Stimulated activated CD8-positive, alpha-beta memory T cell treated with anti-CD3 and anti-CD28 coated beads, Interleukin-12 subunit alpha, Interleukin-12 subunit beta, amount 100 ng/mL, for 24 hours (primary cell): Measurements from ENCODE around the gene RPS6KB1.
"Not testable (repeated sequence)": the region's sequence is repeated elsewhere in the genome, so short reads cannot be mapped to it uniquely, and the experiment has no call there.

Source experiments
- DNase-seq: peaks from one replicate; pipeline ENCODE4 v3.0.0-alpha.2; 2020; ENCODE audit errors: extremely low read depth

RPS6KB1 gene

DNA sequence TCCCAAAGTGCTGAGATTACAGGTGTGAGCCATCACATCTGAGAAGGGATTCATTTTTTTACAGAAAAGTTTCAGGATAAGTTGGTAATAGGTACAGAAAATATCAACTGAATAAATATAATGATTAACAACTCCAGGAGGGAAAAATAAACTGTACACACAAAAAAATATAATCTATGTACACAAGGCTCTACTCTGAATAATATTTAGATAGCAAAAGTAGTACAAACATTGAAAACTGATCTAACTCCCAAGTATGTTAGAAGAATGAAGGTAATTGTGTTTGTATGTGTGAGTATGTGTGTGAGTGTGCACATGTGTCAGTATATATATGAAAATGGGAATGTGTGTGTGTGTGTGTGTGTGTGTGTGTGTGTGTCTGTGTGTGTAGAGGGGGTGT lies 20.6 kb upstream of the RPS6KB1 start:
- no peak for DNase-seq

DNA sequence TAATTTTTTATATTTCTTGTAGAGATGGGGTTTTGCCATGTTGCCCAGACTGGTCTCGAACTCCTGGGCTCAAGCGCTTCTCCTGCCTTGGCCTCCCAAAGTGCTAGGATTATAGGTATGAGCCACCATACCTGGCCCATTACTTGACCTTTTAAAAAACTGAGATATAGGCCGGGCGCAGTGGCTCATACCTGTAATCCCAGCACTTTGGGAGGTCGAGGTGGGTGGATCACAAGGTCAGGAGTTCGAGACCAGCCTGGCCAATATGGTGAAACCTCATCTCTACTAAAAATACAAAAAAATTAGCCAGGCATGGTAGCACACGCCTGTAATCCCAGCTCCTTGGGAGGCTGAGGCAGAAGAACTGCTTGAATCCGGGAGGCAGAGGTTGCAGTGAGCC lies 19.5 kb upstream of the RPS6KB1 start:
- DNase-seq = not testable (repeated sequence)

DNA sequence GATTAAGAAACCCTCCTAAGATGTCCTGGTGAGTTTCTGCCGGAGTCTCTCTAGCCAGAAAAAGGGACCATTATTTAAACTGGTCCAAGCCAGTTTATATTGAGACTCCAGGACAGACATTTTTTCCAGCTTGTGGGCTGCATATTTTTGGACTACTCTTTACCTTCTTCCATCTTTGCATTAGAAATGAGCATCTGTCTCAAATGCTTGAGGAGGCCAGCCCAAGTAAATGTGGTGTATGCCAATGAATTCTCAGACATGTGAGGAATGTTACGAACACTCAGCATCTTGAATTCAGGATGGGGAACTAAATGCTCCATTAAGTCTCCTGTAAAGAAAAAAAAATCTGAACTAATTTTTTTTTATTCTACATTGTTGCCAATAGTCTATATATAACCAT lies 18.5 kb upstream of the RPS6KB1 start:
- no peak for DNase-seq

DNA sequence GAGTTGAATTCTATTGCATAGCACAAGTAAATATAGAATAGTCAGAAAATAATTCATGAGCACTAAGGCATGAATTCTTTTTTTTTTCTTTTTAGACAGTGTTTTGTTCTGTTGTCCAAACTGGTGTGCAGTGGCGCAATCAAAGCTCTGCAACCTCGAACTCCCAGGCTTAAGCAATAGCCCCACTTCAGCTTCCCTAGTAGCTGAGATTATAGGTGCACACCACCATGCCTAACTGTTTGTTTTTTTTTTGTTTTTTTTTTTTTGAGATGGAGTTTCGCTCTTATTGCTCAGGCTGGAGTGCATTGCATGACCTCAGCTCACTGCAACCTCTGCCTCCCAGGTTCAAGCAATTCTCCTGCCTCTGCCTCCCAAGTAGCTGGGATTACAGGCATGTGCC lies 16.8 kb upstream of the RPS6KB1 start:
- no peak for DNase-seq

DNA sequence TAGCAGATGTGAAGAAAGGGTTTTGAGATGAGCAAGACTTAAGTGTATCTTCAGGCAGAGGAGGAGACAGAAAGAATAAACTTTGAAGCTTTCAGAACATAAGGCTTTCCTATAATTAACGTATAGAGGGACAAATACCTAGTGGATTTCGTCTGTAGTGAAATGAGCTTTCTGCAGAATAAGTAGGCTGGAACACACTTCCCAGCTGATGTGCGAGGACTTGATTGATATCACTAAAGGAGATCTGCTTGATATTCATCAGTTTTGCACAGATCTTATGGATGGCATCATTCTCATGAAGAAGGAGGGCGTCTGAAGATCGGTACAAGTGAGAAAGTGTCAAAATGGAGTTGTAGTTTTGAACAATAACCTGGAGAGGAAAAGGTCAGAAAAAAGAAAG lies 15.0 kb upstream of the RPS6KB1 start:
- no peak for DNase-seq

DNA sequence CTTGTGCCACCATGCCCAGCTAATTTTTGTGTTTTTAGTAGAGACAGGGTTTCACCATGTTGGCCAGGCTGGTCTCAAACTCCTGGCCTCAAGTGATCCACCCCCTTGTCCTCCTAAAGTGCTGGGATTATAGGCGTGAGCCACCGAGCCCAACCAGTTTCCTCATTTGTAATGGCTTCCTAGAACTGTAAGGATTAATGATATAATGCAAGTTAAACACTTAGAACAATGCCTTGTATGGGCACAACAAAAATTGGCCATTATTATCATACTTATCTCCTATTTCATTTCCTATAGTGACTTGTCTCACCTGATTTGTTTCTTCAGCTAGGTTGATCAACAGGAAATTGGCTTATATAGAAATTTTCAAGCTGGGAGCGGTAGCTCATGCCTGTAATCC lies 14.3 kb upstream of the RPS6KB1 start:
- DNase-seq = no peak

DNA sequence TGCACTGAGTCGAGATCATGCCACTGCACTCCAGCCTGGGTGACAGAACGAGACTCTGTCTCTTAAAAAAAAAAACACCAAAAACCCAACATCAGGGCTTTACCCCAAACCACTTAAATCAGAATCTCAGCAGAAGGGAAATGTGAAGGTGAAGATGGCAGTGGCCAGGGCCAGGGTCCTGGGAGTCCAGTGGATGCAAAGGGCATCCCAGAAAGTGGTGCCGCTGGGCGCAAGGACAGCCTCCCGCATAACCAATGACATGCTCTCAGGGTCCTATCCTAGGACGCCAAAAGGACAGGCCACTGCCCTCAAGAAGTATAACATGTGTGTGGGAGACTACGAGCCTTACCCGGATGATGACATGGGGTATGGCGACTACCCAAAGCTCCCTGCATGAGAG lies 8.1 kb upstream of the RPS6KB1 start:
- no peak for DNase-seq

DNA sequence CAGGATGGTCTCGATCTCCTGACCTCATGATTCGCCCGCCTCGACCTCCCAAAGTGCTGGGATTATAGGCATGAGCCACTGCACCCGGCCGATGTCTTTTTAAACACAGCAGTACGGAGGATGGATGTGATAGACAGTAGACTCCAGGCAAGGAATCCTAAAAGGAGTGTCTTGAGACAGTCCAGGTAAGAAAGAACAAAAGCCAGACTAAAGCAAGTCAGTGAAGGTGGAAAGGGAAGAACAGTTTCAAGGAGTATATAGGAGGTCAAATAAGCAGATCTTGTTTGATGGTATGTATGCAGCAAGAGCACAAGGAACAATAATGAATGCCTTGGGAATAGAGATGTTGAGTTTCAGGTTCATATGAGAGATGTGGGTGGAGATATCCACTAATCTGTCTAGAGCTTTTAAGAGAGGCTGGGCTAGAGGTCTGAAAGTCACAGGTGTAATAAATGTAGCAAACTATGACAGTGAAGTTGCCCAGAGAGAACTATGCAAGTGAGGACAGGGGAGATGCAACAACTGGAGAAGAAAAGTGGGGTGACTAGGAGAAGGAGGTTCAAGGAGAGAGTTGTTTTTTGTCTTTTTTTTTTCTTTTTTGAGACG lies 4.7 kb upstream of the RPS6KB1 start:
- no peak for DNase-seq

DNA sequence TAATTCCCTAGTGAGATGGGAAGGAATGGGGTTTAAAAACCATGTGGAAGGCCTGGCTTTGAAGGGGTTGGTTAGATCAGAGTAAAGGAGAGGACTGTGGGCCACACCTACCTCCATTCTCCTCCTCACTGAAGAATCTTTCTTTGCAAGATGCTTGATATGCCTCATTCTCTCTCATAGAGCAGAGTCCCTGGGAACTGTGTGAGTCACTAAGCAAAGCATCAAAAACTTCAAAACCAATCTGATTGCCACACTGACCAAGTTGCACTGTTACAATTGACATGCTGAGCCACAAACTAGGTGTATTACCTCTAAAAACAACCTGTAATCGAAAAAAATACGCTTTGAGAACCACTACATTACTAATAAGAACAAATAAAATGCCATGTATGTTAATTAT lies 2.2 kb upstream of the RPS6KB1 start:
- no peak for DNase-seq

DNA sequence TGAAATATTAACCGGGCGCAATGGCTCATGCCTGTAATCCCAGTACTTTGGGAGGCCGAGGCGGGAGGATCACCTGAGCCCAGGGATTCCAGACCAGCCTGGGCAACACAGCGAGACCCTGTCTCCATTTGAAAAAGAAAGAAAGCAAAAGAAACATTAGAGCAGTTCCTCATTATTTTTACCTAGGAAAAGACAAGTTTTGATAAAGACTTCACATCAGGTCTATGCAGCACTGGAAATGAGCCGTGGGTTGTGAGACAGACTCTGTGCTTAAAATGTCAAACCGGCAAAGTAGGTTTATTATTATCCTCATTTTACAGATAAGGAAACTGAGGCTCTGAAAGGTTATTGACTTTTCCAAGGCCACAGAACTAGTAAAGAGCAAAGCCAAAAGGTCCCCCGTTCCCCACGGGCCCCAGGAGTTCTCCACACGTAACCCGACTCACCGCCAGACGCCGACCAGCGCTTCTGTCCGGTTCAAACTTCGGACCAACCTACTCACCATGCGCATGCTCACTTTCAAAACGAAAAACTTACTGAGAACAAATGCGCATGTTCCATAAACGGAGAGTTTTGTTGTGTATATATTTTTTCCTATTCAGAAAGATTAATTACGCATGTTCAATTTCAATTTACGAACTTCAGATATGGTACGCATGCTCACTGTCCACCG lies 534 bp upstream of the RPS6KB1 start:
- no peak for DNase-seq

DNA sequence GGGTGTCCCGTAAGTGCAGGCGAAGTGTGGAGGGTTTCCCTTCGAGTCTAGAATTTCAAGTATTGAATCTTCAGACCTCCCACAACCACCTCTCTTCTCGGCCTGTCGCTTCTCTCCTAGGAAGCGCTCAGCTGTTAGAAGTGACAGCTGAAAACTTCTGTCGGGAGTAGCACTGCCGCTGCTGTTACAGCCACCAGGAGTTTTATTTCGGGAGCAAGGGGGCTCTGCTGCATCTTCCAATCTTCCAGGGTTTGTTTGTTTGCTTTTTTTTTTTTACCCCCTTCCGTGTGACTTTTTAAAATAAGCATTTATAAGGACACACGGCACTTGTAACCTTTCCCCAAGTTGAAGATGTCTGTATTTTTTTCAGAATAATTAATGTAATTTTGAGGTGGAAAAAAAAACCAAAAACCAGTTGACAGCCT lies 767 bp downstream of the RPS6KB1 start:
- DNase-seq = no peak

DNA sequence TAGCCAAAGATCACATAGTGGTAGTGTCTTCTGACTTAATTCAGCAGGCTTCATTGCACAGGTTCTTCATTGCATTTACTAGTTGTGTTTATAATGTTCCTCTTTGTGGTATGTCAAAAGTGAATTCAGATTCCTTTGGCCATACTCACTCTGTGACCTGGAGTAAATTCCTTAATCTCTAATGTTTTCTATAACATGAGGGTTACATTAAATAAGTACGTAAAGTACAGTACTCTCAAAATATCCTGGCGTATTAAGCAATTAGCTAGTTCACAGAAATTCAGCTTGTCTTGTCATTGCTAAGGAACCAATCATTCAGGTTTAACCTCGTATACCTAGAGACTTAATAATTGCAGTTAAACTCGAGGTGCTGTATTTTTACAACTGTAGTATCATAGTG lies 4.2 kb downstream of the RPS6KB1 start:
- no peak for DNase-seq

DNA sequence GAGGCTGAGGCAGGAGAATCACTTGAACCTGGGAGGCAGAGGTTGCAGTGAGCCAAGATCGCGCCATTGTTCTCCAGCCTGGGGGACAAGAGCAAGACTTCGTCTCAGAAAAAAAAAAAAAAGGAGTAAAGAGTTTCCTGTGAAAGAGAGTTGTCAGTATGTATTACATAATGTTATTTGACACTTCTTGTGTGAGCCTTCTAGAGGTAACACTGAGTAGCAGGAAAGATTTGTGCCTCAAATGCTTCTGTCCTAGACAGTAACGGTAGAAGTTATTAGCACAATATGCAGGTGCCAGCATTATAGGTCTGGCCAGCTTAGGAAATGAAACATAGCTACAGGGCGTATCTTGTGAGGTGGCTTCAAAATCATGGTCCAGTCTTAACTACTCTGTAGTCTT lies 6.2 kb downstream of the RPS6KB1 start:
- no peak for DNase-seq

DNA sequence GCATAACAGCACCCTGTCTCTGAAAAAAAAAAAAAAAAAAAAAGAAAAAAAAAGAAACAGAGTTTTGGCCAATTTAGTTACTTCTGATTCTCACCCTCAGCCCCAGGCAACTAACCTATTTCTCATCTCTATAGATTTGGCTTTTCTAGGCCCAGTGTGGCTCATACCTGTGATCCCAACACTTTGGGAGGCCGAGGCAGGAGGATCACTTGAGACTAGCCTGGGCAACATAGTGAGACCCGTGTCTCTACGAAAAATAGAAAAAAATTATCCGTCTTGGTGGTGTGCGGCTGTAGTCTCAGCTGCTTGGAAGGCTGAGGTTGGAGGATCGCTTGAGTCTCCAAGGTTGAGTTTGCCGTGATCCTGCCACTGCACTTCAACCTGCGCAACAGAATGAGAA lies 8.7 kb downstream of the RPS6KB1 start:
- no peak for DNase-seq

DNA sequence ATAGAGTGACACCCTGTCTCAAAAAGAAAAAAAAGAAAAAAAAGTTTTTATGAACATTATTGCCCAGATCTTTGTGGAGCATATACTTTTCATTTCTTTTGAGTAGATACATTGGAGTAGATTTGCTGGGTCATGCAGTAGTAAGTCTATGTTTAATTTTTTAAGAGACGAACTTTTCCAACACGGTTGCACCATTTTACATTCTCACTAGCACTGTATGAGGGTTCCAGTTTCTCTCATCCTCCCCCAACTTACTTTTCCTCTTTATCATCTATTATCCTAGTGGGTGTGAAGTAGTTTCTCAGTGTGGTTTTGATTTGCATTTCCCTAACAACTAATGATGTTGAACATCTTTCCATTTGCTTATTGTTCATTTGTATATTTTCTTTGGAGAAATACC lies 10.5 kb downstream of the RPS6KB1 start:
- no peak for DNase-seq

DNA sequence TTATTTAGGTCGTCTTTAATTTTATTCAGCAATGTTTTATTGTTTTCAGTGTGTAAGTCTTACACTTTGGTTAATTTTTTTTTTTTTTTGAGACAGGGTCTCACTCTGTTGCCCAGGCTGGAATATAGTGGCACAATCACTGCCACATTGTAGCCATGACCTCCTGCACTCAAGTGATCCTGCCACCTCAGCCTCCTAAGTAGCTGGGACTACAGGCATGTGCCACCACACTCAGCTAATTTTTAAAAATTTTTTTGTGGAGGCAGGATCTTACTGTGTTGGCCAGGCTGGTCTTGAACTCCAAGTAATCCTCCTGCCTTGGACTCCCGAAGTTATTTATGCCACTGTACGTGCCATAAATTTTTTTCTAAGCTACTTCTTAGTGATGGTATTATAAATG lies 14.5 kb downstream of the RPS6KB1 start:
- no peak for DNase-seq

DNA sequence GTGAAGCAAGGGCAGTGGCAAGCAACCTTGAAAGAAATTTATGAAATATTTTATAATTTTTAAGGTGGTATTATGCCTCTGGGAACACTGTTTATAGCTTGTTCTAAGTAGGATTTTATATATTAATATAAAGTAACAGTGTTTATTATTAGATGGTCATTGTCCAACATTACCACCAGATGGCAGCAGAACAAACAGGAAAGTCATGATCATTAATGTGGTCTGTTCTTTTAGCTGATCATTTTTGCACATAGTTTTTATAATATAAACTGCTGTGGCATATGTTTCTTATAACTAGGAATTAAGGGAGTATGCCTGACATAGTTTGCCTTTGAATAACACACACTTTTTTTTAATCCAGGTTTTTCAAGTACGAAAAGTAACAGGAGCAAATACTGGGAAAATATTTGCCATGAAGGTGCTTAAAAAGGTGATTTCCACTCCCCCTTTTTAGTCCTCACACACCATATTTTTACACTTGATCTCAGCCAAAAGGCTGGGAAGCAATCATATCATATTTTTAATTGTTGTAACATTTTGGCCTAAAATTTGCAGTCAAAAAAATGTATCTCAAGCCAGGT lies 21.4 kb downstream of the RPS6KB1 start:
- no peak for DNase-seq

DNA sequence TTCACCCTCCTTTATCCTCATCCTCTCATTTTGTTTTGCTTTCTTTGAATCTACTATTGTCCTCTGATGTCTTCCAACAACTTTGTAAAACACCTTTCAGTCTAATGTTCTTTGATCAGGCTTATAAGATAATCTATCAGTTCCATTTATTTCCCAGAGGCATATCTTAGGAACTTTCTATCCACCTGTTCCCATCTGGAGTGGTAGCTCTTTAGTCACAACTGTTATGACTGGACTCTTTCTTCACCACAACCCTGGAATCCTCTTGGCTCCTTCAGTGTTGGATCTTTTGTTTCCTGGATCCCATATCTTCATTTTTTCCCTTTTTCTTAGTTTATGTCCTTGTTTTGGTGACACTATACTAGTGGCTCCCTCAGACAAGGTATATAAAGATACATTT lies 23.5 kb downstream of the RPS6KB1 start:
- DNase-seq = no peak

DNA sequence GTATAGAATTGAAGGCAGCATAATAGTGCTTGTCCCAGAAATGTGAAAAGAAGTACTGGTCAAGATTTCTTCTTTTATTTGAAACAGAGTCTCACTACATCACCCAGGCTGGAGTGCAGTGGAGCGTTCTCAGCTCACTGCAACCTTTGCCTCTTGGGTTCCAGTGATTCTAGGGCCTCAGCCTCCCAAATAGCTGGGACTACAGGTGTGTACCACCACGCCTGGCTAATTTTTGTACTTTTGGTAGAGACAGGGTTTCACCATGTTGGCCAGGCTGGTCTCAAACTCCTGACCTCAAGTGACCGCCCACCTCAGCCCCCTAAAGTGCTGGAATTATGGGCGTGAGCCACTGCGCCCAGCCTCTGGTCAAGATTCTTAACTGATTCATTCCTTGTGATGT lies 27.7 kb downstream of the RPS6KB1 start:
- DNase-seq = not testable (repeated sequence)

DNA sequence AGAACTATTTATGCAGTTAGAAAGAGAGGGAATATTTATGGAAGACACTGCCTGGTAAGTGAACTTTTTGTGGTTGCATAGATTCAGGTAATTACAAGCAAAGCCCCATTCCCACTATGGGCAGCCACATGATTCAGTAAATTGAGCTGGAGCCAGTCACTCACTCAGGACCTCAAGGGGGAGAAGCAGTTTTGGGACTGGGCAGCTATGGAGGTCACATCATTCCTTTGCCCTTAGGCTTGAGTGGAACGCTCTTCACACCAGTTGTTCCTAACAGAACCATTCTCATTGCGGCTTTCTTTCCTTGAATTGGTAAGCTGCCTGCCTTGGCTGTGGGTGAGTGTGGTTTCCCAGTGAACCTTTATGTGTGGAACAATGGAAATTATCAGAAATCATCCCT lies 37.2 kb downstream of the RPS6KB1 start:
- not testable (repeated sequence) for DNase-seq

DNA sequence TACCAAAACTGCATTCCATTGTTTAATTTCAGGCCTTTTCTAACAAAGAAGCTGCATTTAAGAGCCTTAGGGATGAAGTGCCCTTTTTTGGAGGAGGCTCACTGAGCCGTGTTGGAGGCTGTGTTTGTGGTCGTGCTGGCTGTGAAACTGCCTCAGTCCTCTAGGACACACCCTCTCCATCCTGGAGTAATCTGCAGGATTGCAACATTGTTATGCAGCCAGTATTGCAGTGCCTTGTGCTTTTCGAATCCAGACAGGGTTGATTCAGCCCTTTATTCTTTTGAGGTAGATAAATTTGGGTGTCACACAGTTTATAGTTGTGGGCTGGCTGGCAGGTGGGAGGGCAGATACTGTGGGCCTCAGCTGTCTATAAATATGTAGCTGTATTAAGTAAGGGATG lies 37.8 kb downstream of the RPS6KB1 start:
- not testable (repeated sequence) for DNase-seq

DNA sequence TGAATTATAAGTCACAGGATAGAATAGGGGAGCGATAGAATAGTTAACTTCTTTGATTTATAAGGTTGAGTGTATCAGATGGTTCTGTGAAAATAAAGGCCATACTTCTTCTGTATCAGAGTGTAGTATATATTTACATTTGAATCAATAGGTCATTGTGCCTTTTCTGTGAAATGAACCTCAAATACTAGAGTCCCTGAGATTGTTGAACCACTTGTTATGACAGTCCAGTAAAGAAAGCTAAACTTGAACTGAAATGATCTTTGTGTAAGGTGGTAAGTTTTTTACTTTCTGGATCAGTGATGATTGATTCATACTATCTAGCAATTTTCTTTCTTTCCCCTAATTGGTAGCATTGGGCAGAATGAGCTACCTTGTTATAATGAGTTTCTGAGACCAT lies 40.4 kb downstream of the RPS6KB1 start:
- not testable (repeated sequence) for DNase-seq

DNA sequence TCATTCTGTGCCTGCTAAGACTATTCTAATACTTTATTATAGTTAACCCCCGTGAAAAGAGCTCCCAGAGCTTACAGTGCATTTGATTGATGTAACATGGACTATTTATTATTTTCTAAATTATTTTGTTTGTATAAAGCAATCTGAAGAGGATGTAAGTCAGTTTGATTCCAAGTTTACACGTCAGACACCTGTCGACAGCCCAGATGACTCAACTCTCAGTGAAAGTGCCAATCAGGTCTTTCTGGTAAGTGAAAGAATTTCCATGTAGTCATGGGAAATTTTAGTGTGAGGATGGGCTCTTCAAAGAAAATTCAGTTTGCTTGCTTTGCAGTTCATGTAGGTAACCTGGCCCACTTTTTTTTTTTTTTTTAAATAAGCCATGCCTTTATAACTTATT lies 47.8 kb downstream of the RPS6KB1 start:
- not testable (repeated sequence) for DNase-seq

DNA sequence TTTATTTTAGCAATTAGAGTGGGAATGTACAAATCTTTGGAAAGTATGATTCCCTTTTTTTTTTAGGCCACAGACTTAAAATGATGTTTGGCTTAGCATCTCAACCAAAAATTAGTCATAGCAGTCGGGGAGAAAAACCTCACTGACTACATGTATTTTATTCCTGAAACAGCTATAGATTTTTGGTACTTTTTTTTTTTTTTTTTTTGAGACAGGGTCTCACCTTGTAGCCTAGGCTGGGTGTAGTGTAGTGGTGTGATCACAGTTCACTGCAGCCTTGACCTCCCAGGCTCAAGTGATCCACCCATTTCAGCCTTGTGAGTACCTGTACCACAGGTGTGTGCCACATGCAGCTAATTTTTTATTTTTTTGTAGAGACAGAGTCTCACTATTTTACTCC lies 48.2 kb downstream of the RPS6KB1 start:
- no peak for DNase-seq
